Fibroblast of lung (primary cell): Measurements from ENCODE around the gene SIK2.

Source experiments
- EZH2 ChIP-seq: IDR thresholded peaks from 2 replicates; pipeline ENCODE4 v1.5.1; 2012; ENCODE audit warnings: low read length, control low read depth, mild to moderate bottlenecking; ENCODE audit errors: missing control alignments
- TF ChIP-seq, protein P1 (sequence below), 2 donors: IDR thresholded peaks in 1 of 2; conservative IDR thresholded peaks in 1 of 2; 1 replicate in 1 of 2; 2 replicates in 1 of 2; pipeline ENCODE4 v1.5.1; 2011 to 2012; ENCODE audit warnings: low read length in 2 of 2, control low read depth in 1 of 2, inconsistent platforms in 1 of 2, low read depth in 1 of 2, mild to moderate bottlenecking in 1 of 2

DNA sequence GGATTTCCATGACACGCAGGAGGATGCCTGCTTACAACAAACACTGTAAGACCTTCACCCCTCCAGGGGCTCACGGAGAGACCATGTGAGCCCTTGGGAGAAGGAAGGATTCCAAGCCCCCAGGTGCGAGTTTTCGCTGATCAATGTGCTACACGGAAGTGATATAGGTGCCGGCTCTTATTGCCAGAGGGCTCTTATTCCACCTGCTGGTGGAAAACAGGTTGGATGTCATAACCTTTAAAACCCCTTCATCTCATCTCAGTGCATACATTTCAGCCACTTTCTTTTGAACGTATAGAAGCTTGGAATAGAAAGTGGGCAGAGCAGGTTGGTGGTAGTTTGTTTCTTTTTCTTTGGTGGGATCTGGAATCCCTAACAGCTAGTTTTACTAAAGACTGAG lies 35.9 kb upstream of the SIK2 start:
- TF ChIP-seq, protein P1, sequence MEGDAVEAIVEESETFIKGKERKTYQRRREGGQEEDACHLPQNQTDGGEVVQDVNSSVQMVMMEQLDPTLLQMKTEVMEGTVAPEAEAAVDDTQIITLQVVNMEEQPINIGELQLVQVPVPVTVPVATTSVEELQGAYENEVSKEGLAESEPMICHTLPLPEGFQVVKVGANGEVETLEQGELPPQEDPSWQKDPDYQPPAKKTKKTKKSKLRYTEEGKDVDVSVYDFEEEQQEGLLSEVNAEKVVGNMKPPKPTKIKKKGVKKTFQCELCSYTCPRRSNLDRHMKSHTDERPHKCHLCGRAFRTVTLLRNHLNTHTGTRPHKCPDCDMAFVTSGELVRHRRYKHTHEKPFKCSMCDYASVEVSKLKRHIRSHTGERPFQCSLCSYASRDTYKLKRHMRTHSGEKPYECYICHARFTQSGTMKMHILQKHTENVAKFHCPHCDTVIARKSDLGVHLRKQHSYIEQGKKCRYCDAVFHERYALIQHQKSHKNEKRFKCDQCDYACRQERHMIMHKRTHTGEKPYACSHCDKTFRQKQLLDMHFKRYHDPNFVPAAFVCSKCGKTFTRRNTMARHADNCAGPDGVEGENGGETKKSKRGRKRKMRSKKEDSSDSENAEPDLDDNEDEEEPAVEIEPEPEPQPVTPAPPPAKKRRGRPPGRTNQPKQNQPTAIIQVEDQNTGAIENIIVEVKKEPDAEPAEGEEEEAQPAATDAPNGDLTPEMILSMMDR (conservative IDR thresholded peaks at IDR 0.05 in 1 of 2, IDR thresholded peaks at IDR 0.05 in 1 of 2; ENCODE audit: low read depth in 1 of 2, low read length in 2 of 2), result no peak
- TF ChIP-seq EZH2, result no peak
